ENCODE data around the gene CYFIP1.

DNA sequence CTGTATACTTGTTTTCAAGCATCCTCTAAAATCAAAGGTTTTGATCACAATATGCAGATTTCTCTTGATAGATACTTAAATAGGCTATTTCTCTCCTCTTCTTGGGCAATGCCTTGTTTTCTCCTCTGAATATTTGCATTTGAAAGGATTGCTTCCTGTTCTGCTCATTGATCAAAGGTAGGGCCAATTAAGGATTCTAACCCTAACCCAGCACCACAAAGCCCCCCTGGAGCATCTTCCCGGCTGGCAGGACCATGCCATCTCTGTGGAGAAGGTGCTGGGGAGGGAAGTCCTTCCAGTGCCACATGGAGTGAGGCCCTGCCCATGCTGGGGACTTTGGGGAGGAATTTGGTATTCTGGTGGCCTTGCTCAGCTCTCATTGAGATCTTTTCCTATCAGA is 153.0 kb downstream of the CYFIP1 start:
- TF ChIP-seq, protein P1, sequence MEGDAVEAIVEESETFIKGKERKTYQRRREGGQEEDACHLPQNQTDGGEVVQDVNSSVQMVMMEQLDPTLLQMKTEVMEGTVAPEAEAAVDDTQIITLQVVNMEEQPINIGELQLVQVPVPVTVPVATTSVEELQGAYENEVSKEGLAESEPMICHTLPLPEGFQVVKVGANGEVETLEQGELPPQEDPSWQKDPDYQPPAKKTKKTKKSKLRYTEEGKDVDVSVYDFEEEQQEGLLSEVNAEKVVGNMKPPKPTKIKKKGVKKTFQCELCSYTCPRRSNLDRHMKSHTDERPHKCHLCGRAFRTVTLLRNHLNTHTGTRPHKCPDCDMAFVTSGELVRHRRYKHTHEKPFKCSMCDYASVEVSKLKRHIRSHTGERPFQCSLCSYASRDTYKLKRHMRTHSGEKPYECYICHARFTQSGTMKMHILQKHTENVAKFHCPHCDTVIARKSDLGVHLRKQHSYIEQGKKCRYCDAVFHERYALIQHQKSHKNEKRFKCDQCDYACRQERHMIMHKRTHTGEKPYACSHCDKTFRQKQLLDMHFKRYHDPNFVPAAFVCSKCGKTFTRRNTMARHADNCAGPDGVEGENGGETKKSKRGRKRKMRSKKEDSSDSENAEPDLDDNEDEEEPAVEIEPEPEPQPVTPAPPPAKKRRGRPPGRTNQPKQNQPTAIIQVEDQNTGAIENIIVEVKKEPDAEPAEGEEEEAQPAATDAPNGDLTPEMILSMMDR (IDR thresholded peaks at IDR 0.05; ENCODE audit: control extremely low read depth in 1 of 3, insufficient read depth in 1 of 3, low read depth in 1 of 3, low read length in 3 of 3): no peak
- TF ChIP-seq TAF1 (IDR thresholded peaks at IDR 0.05; ENCODE audit: low read depth, low read length) (no peak), RFX5 (IDR thresholded peaks at IDR 0.05; ENCODE audit: borderline replicate concordance, low read depth, low read length) (no peak), FOSL1 (IDR thresholded peaks at IDR 0.05; ENCODE audit: insufficient read depth, low read depth, low read length) (no peak), KDM1A (IDR thresholded peaks at IDR 0.05; ENCODE audit: borderline replicate concordance, low read length) (no peak), POLR2AphosphoS5 (IDR thresholded peaks at IDR 0.05; ENCODE audit: low read depth, low read length) (no peak), SIN3A (conservative IDR thresholded peaks at IDR 0.05 in 1 of 2, IDR thresholded peaks at IDR 0.05 in 1 of 2; ENCODE audit: low read depth in 1 of 2, low read length in 2 of 2) (no peak)
- TF ChIP-seq, protein P2, sequence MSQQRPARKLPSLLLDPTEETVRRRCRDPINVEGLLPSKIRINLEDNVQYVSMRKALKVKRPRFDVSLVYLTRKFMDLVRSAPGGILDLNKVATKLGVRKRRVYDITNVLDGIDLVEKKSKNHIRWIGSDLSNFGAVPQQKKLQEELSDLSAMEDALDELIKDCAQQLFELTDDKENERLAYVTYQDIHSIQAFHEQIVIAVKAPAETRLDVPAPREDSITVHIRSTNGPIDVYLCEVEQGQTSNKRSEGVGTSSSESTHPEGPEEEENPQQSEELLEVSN (IDR thresholded peaks at IDR 0.05): no peak

Measured in H1 (cell line).